BJ (cell line): ENCODE results near the gene GMPPB. TPM values are rescaled to one million over a fixed set of nuclear protein-coding genes. Genes with fewer than 3 reads are reported as not detected.

ENCODE experiments used
- CTCF ChIA-PET: fragments of 350-600 bp; formaldehyde crosslinking; extraction: SDS; loops from one replicate; lab custom pipeline; 2021; ENCODE audit warnings: antibody characterized with exemption, inconsistent platforms; lab: Yijun Ruan, JAX
- POLR2A ChIA-PET: fragments of 300-600 bp; sonication (Branson Sonifier 250); formaldehyde crosslinking; extraction: SDS; loops from one replicate; lab custom pipeline; 2021; ENCODE audit warnings: antibody characterized with exemption; lab: Charles Lee
- DNase-seq: peaks from one replicate; pipeline ENCODE4 v3.0.0-alpha.2; 2011; ENCODE audit warnings: low read depth
- H3K27me3 ChIP-seq: 2 replicates; pipeline ENCODE4 v1.6.0; 2011; ENCODE audit warnings: low read length; ENCODE audit not compliant: control insufficient read depth, insufficient read depth
- H3K36me3 ChIP-seq: 2 replicates; pipeline ENCODE4 v1.5.1; 2011; ENCODE audit warnings: low read length; ENCODE audit not compliant: control insufficient read depth, insufficient read depth
- H3K4me3 ChIP-seq: 2 replicates; pipeline ENCODE4 v1.5.1; 2011; ENCODE audit warnings: low read depth, mild to moderate bottlenecking, control low read depth, low read length
- polyA plus RNA-seq: library from polyadenylated mRNA; depleted of rRNA; stranded (reverse); fragments of >200 nt; gene quantifications from 2 replicates; pipeline ENCODE4 v1.2.3, GENCODE V29; 2011
- TF ChIP-seq, protein P1 (sequence below): IDR thresholded peaks from 2 replicates; pipeline ENCODE4 v1.5.1; 2011; ENCODE audit warnings: low read depth, mild to moderate bottlenecking, control low read depth, inconsistent platforms, low read length, moderate library complexity; ENCODE audit not compliant: insufficient read depth

Gene GMPPB
- polyA plus RNA-seq, 1 experiment: 30.0 TPM

DNA sequence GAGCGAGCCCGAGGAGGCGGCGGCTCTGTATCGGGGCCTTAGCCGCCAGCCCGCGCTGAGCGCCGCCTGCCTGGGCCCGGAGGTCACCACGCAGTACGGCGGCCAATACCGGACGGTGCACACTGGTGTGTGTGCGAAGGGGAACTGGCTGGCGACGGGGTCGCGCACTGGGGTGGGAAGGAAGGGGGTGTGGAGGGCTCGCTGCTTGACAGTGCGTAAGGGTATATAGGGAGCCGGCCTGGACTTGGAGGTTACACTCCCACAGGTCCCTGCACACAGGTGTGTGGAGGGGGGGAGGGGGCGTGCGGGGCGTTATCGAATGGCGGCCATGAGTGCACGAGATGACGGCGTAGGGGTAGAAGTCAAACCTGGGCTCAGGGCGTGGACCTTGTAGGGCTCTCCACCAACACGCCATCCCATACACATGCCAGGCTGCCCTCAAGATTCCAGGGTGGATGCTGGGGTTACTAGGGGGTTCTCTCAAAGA, 49.2 kb downstream of the GMPPB start:
- CTCF ChIA-PET: no interaction called here
- no peaks in the 10 kb centered on the region for H3K27me3 ChIP-seq
- TF ChIP-seq, protein P1, sequence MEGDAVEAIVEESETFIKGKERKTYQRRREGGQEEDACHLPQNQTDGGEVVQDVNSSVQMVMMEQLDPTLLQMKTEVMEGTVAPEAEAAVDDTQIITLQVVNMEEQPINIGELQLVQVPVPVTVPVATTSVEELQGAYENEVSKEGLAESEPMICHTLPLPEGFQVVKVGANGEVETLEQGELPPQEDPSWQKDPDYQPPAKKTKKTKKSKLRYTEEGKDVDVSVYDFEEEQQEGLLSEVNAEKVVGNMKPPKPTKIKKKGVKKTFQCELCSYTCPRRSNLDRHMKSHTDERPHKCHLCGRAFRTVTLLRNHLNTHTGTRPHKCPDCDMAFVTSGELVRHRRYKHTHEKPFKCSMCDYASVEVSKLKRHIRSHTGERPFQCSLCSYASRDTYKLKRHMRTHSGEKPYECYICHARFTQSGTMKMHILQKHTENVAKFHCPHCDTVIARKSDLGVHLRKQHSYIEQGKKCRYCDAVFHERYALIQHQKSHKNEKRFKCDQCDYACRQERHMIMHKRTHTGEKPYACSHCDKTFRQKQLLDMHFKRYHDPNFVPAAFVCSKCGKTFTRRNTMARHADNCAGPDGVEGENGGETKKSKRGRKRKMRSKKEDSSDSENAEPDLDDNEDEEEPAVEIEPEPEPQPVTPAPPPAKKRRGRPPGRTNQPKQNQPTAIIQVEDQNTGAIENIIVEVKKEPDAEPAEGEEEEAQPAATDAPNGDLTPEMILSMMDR: 0 out of 2 replicates have a peak, but pooled peaks have one; percentile 6
- POLR2A ChIA-PET: no interaction called here
- peak overlapping the region; percentile 79 for H3K4me3 ChIP-seq
- H3K36me3 ChIP-seq: peaks cover 26% of the 10 kb centered on the region
- no peak for DNase-seq

DNA sequence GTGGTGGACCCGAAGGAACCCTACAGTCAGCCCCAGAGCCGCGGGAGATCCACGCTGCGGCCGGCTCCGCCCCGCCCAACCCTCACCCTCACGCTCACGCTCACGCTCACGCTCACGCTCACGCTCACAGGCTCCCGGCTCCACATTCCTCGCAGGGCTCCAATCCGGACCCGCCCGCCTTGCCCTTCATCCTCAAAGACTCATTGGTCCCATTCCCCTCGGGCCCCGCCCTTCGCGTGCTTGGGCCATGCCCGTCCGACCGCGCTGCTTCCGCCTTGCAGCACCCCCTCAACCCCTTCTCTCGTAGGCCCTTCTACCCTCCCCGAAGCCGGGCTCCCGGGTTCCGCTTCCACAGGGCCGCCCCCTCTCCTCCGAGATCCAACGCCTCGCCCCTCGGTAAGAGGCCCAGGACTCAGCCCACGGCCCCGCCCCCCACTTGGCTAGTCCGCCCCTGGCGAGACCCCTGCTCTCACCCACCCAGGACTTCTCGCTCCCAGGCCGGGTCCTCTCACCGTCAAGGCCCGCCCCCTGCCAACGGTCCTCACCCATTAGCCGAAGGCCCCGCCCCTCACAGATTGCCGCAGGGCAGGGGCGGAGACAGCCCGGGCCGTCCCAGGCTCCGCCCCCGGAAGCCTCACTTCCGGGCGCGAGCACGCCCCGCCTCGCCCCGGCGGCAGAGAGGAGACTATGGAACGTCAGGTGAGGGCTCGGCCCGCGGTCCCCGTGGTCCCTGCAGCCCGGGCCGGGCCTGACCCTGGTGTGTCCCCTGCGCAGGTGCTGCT, 49.8 kb downstream of the GMPPB start, which contains the start of gene APEH:
APEH (plus strand) TSS at position 637 of the 782 bp plus-strand sequence; CDS start at position 688, 51 bp downstream.
- H3K36me3 ChIP-seq: peaks cover 20% of the 10 kb centered on the region
- POLR2A ChIA-PET: no interaction called here
- TF ChIP-seq, protein P1: no peak
- H3K4me3 ChIP-seq: peak within 1 kb of the TSS; percentile 79
- no peaks in the 10 kb centered on the region for H3K27me3 ChIP-seq
- CTCF ChIA-PET: interaction anchor here (5.4 kb wide), 1 partner anchor 135 kb away, joined by 152 read pairs; no protein-coding TSS in a partner anchor
- DNase-seq: peak; percentile 86

DNA sequence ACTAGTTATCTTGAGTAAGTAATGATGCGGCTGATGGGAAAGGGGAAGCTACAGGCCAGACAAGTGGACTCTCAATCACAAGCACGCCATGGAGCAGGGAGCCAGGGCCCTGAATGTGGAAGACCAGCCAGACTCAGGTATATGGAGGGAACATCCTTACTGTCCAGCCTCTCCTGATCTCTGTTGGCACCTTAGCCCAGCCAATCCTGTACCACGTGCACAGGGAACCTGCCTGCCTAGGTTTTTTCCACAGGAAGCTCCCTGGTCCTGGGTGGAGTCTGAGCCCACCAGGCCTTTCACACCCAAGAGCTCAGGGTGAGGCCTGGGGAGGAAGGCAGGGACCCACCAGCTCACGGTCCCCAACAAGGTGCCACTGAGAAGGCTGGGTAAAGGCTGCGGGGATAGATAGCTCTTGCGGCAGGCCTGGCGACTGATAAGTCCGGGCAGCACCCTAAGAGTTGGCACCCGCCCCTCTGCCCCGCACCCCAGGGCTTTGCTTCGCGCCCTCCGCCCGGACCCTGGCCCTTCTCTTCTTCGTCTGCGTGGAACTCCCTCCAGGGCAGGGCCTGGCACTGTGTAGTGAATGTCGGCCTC, 50.5 kb downstream of the GMPPB start:
- ChIA-PET CTCF (interaction anchor here (1.4 to 5.4 kb wide), 3 partner anchors 106 to 173 kb away, joined by 3 to 152 read pairs (median 15); no protein-coding TSS in a partner anchor), POLR2A (interaction anchor here (0.6 kb wide), 2 partner anchors 134 to 501 kb away, joined by 3 read pairs; no protein-coding TSS in a partner anchor)
- Histone ChIP-seq H3K27me3 (no peaks in the 10 kb centered on the region), H3K4me3 (peak overlapping the region; percentile 79), H3K36me3 (peaks cover 15% of the 10 kb centered on the region)
- TF ChIP-seq, protein P1: no peak
- DNase-seq: no peak

DNA sequence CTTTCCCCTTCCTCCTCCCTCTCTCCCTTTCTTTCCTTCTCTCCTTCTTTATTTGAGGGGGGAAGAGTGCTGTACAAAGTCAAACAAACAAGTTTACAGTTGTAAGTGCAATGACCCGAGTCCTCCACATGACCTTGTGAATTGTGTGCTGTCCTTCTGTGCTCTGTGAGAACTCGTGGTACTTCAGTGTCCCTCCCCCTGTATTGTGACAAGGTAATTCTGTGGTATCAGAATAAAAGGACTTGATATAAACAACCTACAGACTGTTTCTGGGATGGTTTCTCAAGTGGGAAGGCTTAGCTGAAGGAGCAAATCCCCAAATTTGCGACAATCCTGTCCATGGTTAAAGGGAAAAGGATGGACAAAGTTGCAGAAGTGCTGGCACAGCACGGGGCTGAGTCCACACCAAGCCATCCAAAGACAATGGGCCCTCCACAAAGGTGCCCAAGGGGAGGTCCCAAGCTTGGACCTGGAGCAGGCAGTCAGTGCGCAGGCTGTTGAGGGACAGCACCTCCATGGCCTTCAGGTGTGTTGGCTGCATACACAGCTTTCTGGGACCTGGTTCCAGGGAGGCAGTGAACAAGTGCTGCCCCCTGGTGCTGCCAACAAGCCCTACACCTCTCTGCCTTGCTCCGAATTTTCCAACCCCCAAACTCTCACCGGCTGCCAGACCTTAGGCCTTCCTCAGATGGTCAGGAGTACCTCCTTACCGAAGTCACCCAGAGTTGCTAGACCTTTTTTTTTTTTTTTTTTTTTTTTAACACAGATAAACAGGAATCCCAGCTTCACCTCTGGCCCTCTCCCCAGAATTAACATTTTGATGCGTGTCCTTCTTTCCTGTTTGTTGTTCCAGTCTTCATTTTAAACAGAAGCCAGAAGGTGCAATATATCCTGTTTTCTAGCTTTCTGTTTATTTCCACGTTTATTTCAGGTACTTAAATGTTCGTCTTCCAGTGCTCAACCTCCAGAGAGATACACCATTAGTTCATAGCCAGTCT, 52.2 kb downstream of the GMPPB start:
- H3K27me3 ChIP-seq: 0 out of 2 replicates have a peak, but pooled peaks cover 1% of the 10 kb centered on the region
- TF ChIP-seq, protein P1: peak; percentile 89
- ChIA-PET POLR2A (interaction anchor here (0.5 kb wide), 1 partner anchor 664 kb away, joined by 7 read pairs; no protein-coding TSS in a partner anchor), CTCF (interaction anchor here (0.7 to 5.4 kb wide), 16 partner anchors 8 to 212 kb away, joined by 3 to 152 read pairs (median 5); partner anchors contain the start of genes BSN, INKA1 and UBA7)
- H3K4me3 ChIP-seq: no peak overlapping the region
- DNase-seq: no peak
- H3K36me3 ChIP-seq: peaks cover 5% of the 10 kb centered on the region
